HCT116 (cell line): ENCODE results near the gene NDUFS2. TPM values are rescaled to one million over a fixed set of nuclear protein-coding genes. Genes with fewer than 3 reads are reported as not detected.

Experiments used
- ATAC-seq: fragments of 200-7000 bp; cut with Tn5 transposase; 2 replicates; pipeline ENCODE4 v1.9.1; 2020; ENCODE audit warnings: mild to moderate bottlenecking, moderate library complexity
- BruUV-seq: library from RNA; stranded (reverse); fragments of 400-500 nt; replicated peaks from 2 replicates; lab custom pipeline; 2021; lab: Mats Ljungman, UMichigan
- CTCF ChIA-PET: fragments of 300-600 bp; sonication (Branson Sonifier 250); formaldehyde crosslinking; loops from one replicate; lab custom pipeline; 2021; ENCODE audit warnings: antibody characterized with exemption; lab: Charles Lee
- POLR2A ChIA-PET: fragments of 300-600, 350-600 bp; sonication (Branson Sonifier 250); formaldehyde crosslinking; loops from one replicate; lab custom pipeline; 2021; ENCODE audit warnings: antibody characterized with exemption; lab: Charles Lee
- RAD21 ChIA-PET, 2 experiments: fragments of 300-600 bp; sonication (Branson Sonifier 250); formaldehyde crosslinking; loops; one replicate each; lab custom pipeline; 2023; ENCODE audit warnings: low total read pairs in 2 of 2; ENCODE audit not compliant: uncharacterized antibody in 2 of 2, unreplicated experiment in 2 of 2, low non-redundant PET in 1 of 2; lab: Charles Lee
- DNase-seq: peaks from one replicate; pipeline ENCODE4 v3.0.0-alpha.2; 2010; ENCODE audit warnings: low read depth, low spot score
- H2AFZ ChIP-seq: fragments of 200-600 bp; shearing (Covaris generic), sonication (generic); 2 replicates; pipeline ENCODE4 v1.6.1; 2017; ENCODE audit warnings: low read depth, mixed run types, mixed read lengths, antibody characterized with exemption, low read length; ENCODE audit not compliant: poor library complexity, severe bottlenecking
- H3K27ac ChIP-seq: 2 replicates; pipeline ENCODE4 v1.5.1; 2012; ENCODE audit warnings: low read depth, low read length
- H3K27me3 ChIP-seq: fragments of 200-600 bp; sonication (generic); 2 replicates; pipeline ENCODE4 v1.6.1; 2016; ENCODE audit warnings: mixed run types, low read length, mixed read lengths; ENCODE audit not compliant: insufficient read depth
- H3K36me3 ChIP-seq, 2 experiments: fragments of 200-500 bp in 1 of 2; fragments of 200-600 bp in 1 of 2; sonication (Bioruptor generic) in 1 of 2; sonication (generic) in 1 of 2; 2 replicates each; pipeline versions ENCODE4 v1.5.1 to v1.6.1; 2014 to 2016; ENCODE audit warnings: low read length in 2 of 2, inconsistent platforms in 1 of 2, mixed read lengths in 1 of 2, mixed run types in 1 of 2; ENCODE audit not compliant: insufficient read depth in 2 of 2, control insufficient read depth in 1 of 2
- H3K4me1 ChIP-seq, 2 experiments: fragments of 200-600 bp in 1 of 2; sonication (generic) in 1 of 2; 2 replicates each; pipeline versions ENCODE4 v1.5.1 to v1.6.1; 2012 to 2017; ENCODE audit warnings: low read length in 2 of 2, inconsistent platforms in 1 of 2, mild to moderate bottlenecking in 1 of 2, mixed read lengths in 1 of 2, mixed run types in 1 of 2, moderate library complexity in 1 of 2; ENCODE audit not compliant: insufficient read depth in 2 of 2, control insufficient read depth in 1 of 2
- H3K4me2 ChIP-seq: fragments of 200-600 bp; sonication (generic); 2 replicates; pipeline ENCODE4 v1.6.1; 2017; ENCODE audit warnings: mixed run types, low read length, mixed read lengths
- H3K4me3 ChIP-seq, 2 experiments: fragments of 200-600 bp in 1 of 2; sonication (generic) in 1 of 2; replicated peaks in 1 of 2; 2 replicates each; pipeline ENCODE4 v1.5.1; 2011 to 2016; ENCODE audit warnings: low read length in 2 of 2, control low read depth in 1 of 2, low read depth in 1 of 2, mild to moderate bottlenecking in 1 of 2, mixed read lengths in 1 of 2, mixed run types in 1 of 2
- H3K79me2 ChIP-seq: fragments of 200-600 bp; sonication (generic); 2 replicates; pipeline ENCODE4 v1.6.1; 2017; ENCODE audit warnings: mild to moderate bottlenecking, mixed run types, low read length, moderate library complexity, mixed read lengths; ENCODE audit not compliant: insufficient read depth
- H3K9ac ChIP-seq: fragments of 200-600 bp; sonication (generic); 2 replicates; pipeline ENCODE4 v1.6.1; 2016; ENCODE audit warnings: low read length, mixed read lengths
- H3K9me2 ChIP-seq: fragments of 200-600 bp; sonication (generic), shearing (Covaris generic); 2 replicates; pipeline ENCODE4 v1.6.1; 2017; ENCODE audit warnings: mixed run types, mild to moderate bottlenecking, moderate library complexity; ENCODE audit not compliant: insufficient read depth
- H3K9me3 ChIP-seq, 2 experiments: fragments of 200-500 bp in 1 of 2; fragments of 200-600 bp in 1 of 2; sonication (Bioruptor generic) in 1 of 2; sonication (generic) in 1 of 2; 2 replicates each; pipeline ENCODE4 v1.6.1; 2014 to 2017; ENCODE audit warnings: low read length in 2 of 2, mixed read lengths in 2 of 2, inconsistent platforms in 1 of 2, low read depth in 1 of 2, mild to moderate bottlenecking in 1 of 2, mixed run types in 1 of 2, moderate library complexity in 1 of 2; ENCODE audit not compliant: control insufficient read depth in 1 of 2, insufficient read depth in 1 of 2
- H4K20me1 ChIP-seq: fragments of 200-600 bp; sonication (generic), shearing (Covaris generic); 2 replicates; pipeline ENCODE4 v1.6.1; 2017; ENCODE audit warnings: mixed run types, mild to moderate bottlenecking, moderate library complexity; ENCODE audit not compliant: insufficient read depth
- CBX3 ChIP-seq: IDR thresholded peaks from 2 replicates; pipeline ENCODE4 v1.6.1; 2012; ENCODE audit warnings: low read depth
- ELF1 ChIP-seq: IDR thresholded peaks from 2 replicates; pipeline ENCODE4 v1.6.1; 2012; ENCODE audit warnings: low read depth, borderline replicate concordance
- EZH2 ChIP-seq: fragments of 200-600 bp; sonication (generic); IDR thresholded peaks from 2 replicates; pipeline ENCODE4 v1.6.1; 2017; ENCODE audit warnings: antibody characterized with exemption, mixed run types
- EZH2phosphoT487 ChIP-seq: fragments of 200-600 bp; IDR thresholded peaks from 2 replicates; pipeline ENCODE4 v1.6.1; 2018; ENCODE audit warnings: antibody characterized with exemption, borderline replicate concordance
- FOSL1 ChIP-seq: IDR thresholded peaks from 2 replicates; pipeline ENCODE4 v1.6.1; 2012; ENCODE audit warnings: low read depth
- JUND ChIP-seq: IDR thresholded peaks from 2 replicates; pipeline ENCODE4 v1.6.1; 2012
- POLR2A ChIP-seq: IDR thresholded peaks from 2 replicates; pipeline ENCODE4 v1.7.0; 2011; ENCODE audit warnings: borderline replicate concordance; ENCODE audit not compliant: insufficient read depth, insufficient read length; ENCODE audit errors: extremely low read depth
- POLR2AphosphoS5 ChIP-seq: IDR thresholded peaks from 2 replicates; pipeline ENCODE4 v1.6.1; 2011; ENCODE audit warnings: mild to moderate bottlenecking, low read depth, low read length, moderate library complexity
- SP1 ChIP-seq: IDR thresholded peaks from 2 replicates; pipeline ENCODE4 v1.6.1; 2012; ENCODE audit warnings: low read depth
- YY1 ChIP-seq: IDR thresholded peaks from 2 replicates; pipeline ENCODE4 v1.6.1; 2011; ENCODE audit warnings: low read length, low read depth, moderate library complexity, mild to moderate bottlenecking; ENCODE audit not compliant: insufficient replicate concordance; ENCODE audit errors: extremely low read depth
- ZNF274 ChIP-seq: fragments of 200-500 bp; sonication (Bioruptor generic); IDR thresholded peaks from 2 replicates; pipeline ENCODE4 v1.6.1; 2014; ENCODE audit warnings: mild to moderate bottlenecking, low read depth, low read length, inconsistent platforms
- intact Hi-C: fragments of 100-400 bp; cut with micrococcal nuclease; formaldehyde crosslinking; loops from 2 replicates; pipeline ENCODE4 v1.10.0; 2022
- total RNA-seq: library from RNA; stranded (reverse); gene quantifications from one replicate; pipeline ENCODE4 v1.2.1, GENCODE V29; 2021; ENCODE audit not compliant: unreplicated experiment
- TF ChIP-seq, protein P1 (sequence below): IDR thresholded peaks from 2 replicates; pipeline ENCODE4 v1.6.1; 2012
- TF ChIP-seq, protein P2 (sequence below): IDR thresholded peaks from 2 replicates; pipeline ENCODE4 v1.6.1; 2012; ENCODE audit warnings: low read depth

NDUFS2 gene
- total RNA-seq, 1 experiment from 2014 or later: 82.7 TPM

DNA sequence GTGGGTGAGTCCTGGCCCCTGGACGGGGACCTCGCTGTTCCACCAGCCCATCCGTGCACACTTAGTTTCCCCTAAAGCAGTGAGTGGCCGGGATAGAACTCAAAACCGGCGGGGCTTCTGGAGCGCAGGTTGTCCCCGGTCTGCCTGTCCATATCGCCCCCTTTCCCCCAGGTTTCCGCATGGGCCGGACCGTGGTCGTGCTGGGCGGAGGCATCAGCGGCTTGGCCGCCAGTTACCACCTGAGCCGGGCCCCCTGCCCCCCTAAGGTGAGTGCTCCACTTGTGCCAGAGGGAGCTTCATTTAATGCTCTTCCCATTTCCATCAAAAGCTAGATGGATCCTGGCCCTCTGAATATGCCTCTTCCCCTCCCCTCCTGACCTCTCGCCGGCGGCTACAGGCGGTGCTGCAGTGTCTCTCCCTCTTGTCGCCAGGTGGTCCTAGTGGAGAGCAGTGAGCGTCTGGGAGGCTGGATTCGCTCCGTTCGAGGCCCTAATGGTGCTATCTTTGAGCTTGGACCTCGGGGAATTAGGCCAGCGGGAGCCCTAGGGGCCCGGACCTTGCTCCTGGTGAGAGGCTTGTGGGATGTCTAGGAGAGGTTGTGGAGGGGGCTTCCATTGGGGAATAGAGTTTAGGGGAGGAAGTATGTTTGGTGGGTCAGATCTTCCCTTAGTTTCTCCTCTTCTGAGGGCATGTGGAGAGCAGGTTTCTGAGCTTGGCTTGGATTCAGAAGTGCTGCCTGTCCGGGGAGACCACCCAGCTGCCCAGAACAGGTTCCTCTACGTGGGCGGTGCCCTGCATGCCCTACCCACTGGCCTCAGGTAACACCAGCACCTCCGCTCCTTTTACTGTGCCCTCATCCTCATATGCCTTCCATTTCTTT is 35.3 kb upstream of the NDUFS2 start:
- Histone ChIP-seq H3K36me3 (peaks cover 11 to 33% of the 10 kb centered on the region in 2 experiments; a peak in 2 of 4 replicates), H3K4me2 (peak overlapping the region; percentile 87), H2AFZ (no peak overlapping the region)

More for the DNA sequence above, 35.3 kb upstream of the NDUFS2 start:
- RAD21 ChIA-PET: no interaction called here
- no peak for TF ChIP-seq ELF1
- no peak for TF ChIP-seq FOSL1
- TF ChIP-seq EZH2: no peak
- no peak for TF ChIP-seq POLR2AphosphoS5
- TF ChIP-seq, protein P1, sequence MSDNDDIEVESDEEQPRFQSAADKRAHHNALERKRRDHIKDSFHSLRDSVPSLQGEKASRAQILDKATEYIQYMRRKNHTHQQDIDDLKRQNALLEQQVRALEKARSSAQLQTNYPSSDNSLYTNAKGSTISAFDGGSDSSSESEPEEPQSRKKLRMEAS: no peak
- TF ChIP-seq YY1: no peak
- no peak for TF ChIP-seq ZNF274
- no peak for TF ChIP-seq SP1
- no peak for TF ChIP-seq EZH2phosphoT487
- TF ChIP-seq CBX3: no peak
- no peak for TF ChIP-seq JUND
- TF ChIP-seq, protein P2, sequence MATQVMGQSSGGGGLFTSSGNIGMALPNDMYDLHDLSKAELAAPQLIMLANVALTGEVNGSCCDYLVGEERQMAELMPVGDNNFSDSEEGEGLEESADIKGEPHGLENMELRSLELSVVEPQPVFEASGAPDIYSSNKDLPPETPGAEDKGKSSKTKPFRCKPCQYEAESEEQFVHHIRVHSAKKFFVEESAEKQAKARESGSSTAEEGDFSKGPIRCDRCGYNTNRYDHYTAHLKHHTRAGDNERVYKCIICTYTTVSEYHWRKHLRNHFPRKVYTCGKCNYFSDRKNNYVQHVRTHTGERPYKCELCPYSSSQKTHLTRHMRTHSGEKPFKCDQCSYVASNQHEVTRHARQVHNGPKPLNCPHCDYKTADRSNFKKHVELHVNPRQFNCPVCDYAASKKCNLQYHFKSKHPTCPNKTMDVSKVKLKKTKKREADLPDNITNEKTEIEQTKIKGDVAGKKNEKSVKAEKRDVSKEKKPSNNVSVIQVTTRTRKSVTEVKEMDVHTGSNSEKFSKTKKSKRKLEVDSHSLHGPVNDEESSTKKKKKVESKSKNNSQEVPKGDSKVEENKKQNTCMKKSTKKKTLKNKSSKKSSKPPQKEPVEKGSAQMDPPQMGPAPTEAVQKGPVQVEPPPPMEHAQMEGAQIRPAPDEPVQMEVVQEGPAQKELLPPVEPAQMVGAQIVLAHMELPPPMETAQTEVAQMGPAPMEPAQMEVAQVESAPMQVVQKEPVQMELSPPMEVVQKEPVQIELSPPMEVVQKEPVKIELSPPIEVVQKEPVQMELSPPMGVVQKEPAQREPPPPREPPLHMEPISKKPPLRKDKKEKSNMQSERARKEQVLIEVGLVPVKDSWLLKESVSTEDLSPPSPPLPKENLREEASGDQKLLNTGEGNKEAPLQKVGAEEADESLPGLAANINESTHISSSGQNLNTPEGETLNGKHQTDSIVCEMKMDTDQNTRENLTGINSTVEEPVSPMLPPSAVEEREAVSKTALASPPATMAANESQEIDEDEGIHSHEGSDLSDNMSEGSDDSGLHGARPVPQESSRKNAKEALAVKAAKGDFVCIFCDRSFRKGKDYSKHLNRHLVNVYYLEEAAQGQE: no peak
- TF ChIP-seq POLR2A: no peak
- POLR2A ChIA-PET: interaction anchor here (0.7 to 3.1 kb wide), 14 partner anchors 9 to 215 kb away, joined by 3 to 24 read pairs (median 6); partner anchors contain the start of genes B4GALT3, DEDD, NDUFS2 and NIT1
- H3K9me2 ChIP-seq: no peaks in the 10 kb centered on the region
- TSS peak; percentile 39 for BruUV-seq
- CTCF ChIA-PET: interaction anchor here (0.8 to 2.8 kb wide), 9 partner anchors 10 to 575 kb away, joined by 3 to 10 read pairs (median 7); partner anchors contain the start of genes B4GALT3, DEDD, NDUFS2 and TOMM40L
- no peaks in the 10 kb centered on the region; the same call in 1 of the 2 replicates for H3K79me2 ChIP-seq
- peak overlapping the region; percentile 65 for H3K27ac ChIP-seq
- peak overlapping the region; percentile 82 for H3K9ac ChIP-seq
- ATAC-seq (peak; percentile 24), DNase-seq (no peak)
- peaks cover 3 to 31% of the 10 kb centered on the region in 2 experiments; a peak in 3 of 4 replicates for H3K4me1 ChIP-seq
- H3K9me3 ChIP-seq: no peaks in the 10 kb centered on the region
- H3K27me3 ChIP-seq: no peaks in the 10 kb centered on the region
- peak overlapping the region; percentile 71 to 82 for H3K4me3 ChIP-seq
- intact Hi-C loops: no loop called here
- H4K20me1 ChIP-seq: no peaks in the 10 kb centered on the region
